C4-2B (cell line): ENCODE measurements around the gene NPRL2.

Experiments used
- CTCF ChIP-seq: fragments of 450-650 bp; conservative IDR thresholded peaks from 2 replicates; pipeline ENCODE4 v1.5.1; 2017; ENCODE audit warnings: mild to moderate bottlenecking
- ZFX ChIP-seq: fragments of 450-650 bp; IDR thresholded peaks from 2 replicates; pipeline ENCODE4 v1.6.1; 2017

GRCh38 chr3:50314342-50314741, 36.2 kb downstream of the NPRL2 start:
- TF ChIP-seq CTCF (no peak), ZFX (no peak)
